NCI-H1436 (cell line): ENCODE results near the gene RADIL.

Source experiments
- DNase-seq: peaks from one replicate; lab custom pipeline; 2025; lab: John Stamatoyannopoulos, UW

Gene RADIL

GRCh38 chr7:4851459-4852422 is 31.8 kb downstream of the RADIL start:
- no peak for DNase-seq

GRCh38 chr7:4850262-4850795 is 33.2 kb downstream of the RADIL start:
- DNase-seq = no peak

- DNase-seq = peak; percentile 4
Observed at GRCh38 chr7:4849390-4849789, 34.1 kb downstream of the RADIL start.

- peak; percentile 70 for DNase-seq
Observed at GRCh38 chr7:4845740-4846142, 37.8 kb downstream of the RADIL start.

- DNase-seq = no peak
Observed at GRCh38 chr7:4842319-4843064, 41.0 kb downstream of the RADIL start.

GRCh38 chr7:4841836-4842235 is 41.7 kb downstream of the RADIL start:
- DNase-seq = no peak

- DNase-seq = no peak
Observed at GRCh38 chr7:4841007-4841784, 42.3 kb downstream of the RADIL start.

GRCh38 chr7:4840079-4840501 is 43.4 kb downstream of the RADIL start:
- no peak for DNase-seq

GRCh38 chr7:4838626-4839334 is 44.7 kb downstream of the RADIL start:
- no peak for DNase-seq

GRCh38 chr7:4837803-4838625 is 45.5 kb downstream of the RADIL start:
- DNase-seq = no peak

- DNase-seq = no peak
Observed at GRCh38 chr7:4837041-4837802, 46.3 kb downstream of the RADIL start.

GRCh38 chr7:4836206-4836661 is 47.3 kb downstream of the RADIL start:
- DNase-seq = no peak

- no peak for DNase-seq
Observed at GRCh38 chr7:4835398-4836205, 47.9 kb downstream of the RADIL start.

- no peak for DNase-seq
Observed at GRCh38 chr7:4834601-4835397, 48.7 kb downstream of the RADIL start.

- DNase-seq = no peak
Observed at GRCh38 chr7:4833691-4834600, 49.6 kb downstream of the RADIL start.

GRCh38 chr7:4833176-4833575 is 50.3 kb downstream of the RADIL start:
- DNase-seq = no peak

GRCh38 chr7:4832711-4833110 is 50.8 kb downstream of the RADIL start:
- no peak for DNase-seq
